Kidney (tissue), 14 donors: ENCODE data around the gene WDR46. TPM values are rescaled to one million over a fixed set of nuclear protein-coding genes. Genes with fewer than 3 reads are reported as not detected.

Source experiments
- DNase-seq, 5 donors: peaks; one replicate each; pipeline ENCODE4 v3.0.0-alpha.2; 2013 to 2020
- FAIRE-seq: peaks from 2 replicates; lab custom pipeline; 2012; peaks lifted over from hg19 to GRCh38; lab: Jason Lieb, UNC
- H3K27ac ChIP-seq, 2 donors: one replicate each; pipeline ENCODE4 v1.7.0; 2013; ENCODE audit warnings: low read depth in 2 of 2, low read length in 2 of 2, inconsistent platforms in 1 of 2
- H3K27me3 ChIP-seq: one replicate; pipeline ENCODE4 v1.7.1; 2013; ENCODE audit warnings: low read length, inconsistent platforms; ENCODE audit not compliant: control insufficient read depth, insufficient read depth
- H3K36me3 ChIP-seq, 3 donors: one replicate each; pipeline versions ENCODE4 v1.7.0 to v1.7.1; 2013; ENCODE audit warnings: low read length in 3 of 3, control low read depth in 1 of 3, inconsistent platforms in 1 of 3; ENCODE audit not compliant: insufficient read depth in 3 of 3, control insufficient read depth in 2 of 3
- H3K4me1 ChIP-seq, 3 donors: one replicate each; pipeline versions ENCODE4 v1.7.0 to v1.7.1; 2013; ENCODE audit warnings: low read length in 3 of 3, inconsistent platforms in 1 of 3, low read depth in 1 of 3; ENCODE audit not compliant: control insufficient read depth in 2 of 3, insufficient read depth in 2 of 3
- H3K4me3 ChIP-seq, 3 donors: one replicate each; pipeline versions ENCODE4 v1.7.0 to v1.8.1; 2013; ENCODE audit warnings: low read length in 3 of 3, control low read depth in 1 of 3, inconsistent platforms in 1 of 3
- H3K9ac ChIP-seq, 3 donors: one replicate each; pipeline versions ENCODE4 v1.7.0 to v1.7.1; 2013; ENCODE audit warnings: low read length in 3 of 3, control low read depth in 1 of 3, inconsistent platforms in 1 of 3
- H3K9me3 ChIP-seq, 3 donors: one replicate each; pipeline versions ENCODE4 v1.7.0 to v1.7.1; 2013; ENCODE audit warnings: low read length in 3 of 3, control low read depth in 1 of 3, inconsistent platforms in 1 of 3; ENCODE audit not compliant: control insufficient read depth in 2 of 3, insufficient read depth in 1 of 3
- CTCF ChIP-seq: IDR thresholded peaks from 3 replicates; pipeline ENCODE4 v1.5.1; 2012; ENCODE audit warnings: mild to moderate bottlenecking, moderate library complexity, borderline replicate concordance; ENCODE audit not compliant: insufficient read depth; ENCODE audit errors: extremely low read depth
- intact Hi-C: fragments of 100-400 bp; cut with DNase I; formaldehyde crosslinking; loops from one replicate; pipeline ENCODE4 v1.11.1; 2022
- polyA plus RNA-seq: library from polyadenylated mRNA; stranded (reverse); fragments of 350-450 nt; fragmentation: Illumina TruSeq; extraction: RNeasy Lipid Tissue Mini Kit (QIAGEN cat#74804); gene quantifications from one replicate; pipeline ENCODE4 v1.2.3, GENCODE V29; 2014; ENCODE audit warnings: low read depth, low replicate concordance; ENCODE audit not compliant: insufficient read depth
- total RNA-seq: library from RNA; stranded (reverse); fragmentation: NEBNext Ultra II Directional; extraction: Animal tissue kit (Norgen Biotek cat#: 25700); gene quantifications from one replicate; pipeline ENCODE4 v1.2.1, GENCODE V29; 2021
- donor health status: control.
- donor health status: control.
- donor health status: control.
- donor health status: control.
- donor health status: control.
- donor health status: DM: yes; HTN: yes; CAD: no.
- donor health status: Normal renal cell carcinoma (clear cell type).

Gene WDR46
- total and polyA plus RNA-seq, 2 donors from 2014 or later = 40.3 to 46.5 TPM

- Histone ChIP-seq H3K4me3 (no peak overlapping the region), H3K4me1 (peaks cover 6 to 35% (median 16%) of the 10 kb centered on the region in 3 donors), H3K9me3 (no peaks in the 10 kb centered on the region), H3K27me3 (no peaks in the 10 kb centered on the region), H3K36me3 (peaks cover 6 to 20% (median 13%) of the 10 kb centered on the region in 3 donors), H3K27ac (no peak overlapping the region), H3K9ac (no peak overlapping the region)
- FAIRE-seq (no peak), DNase-seq (no peak)
- no peak for TF ChIP-seq CTCF
- intact Hi-C loops = no loop called here
Observed at GRCh38 chr6:33273924-33274902, 14.8 kb downstream of the WDR46 start.

- Histone ChIP-seq H3K4me3 (peak overlapping the region in 2 of 3 donors; percentile 93 to 94), H3K27me3 (no peaks in the 10 kb centered on the region), H3K27ac (no peak overlapping the region), H3K36me3 (peaks cover 9 to 29% (median 13%) of the 10 kb centered on the region in 3 donors), H3K9me3 (no peaks in the 10 kb centered on the region), H3K9ac (peak overlapping the region in 1 of 3 donors; percentile 89), H3K4me1 (peaks cover 6 to 35% (median 16%) of the 10 kb centered on the region in 3 donors)
- FAIRE-seq (no peak), DNase-seq (no peak)
- intact Hi-C loops = no loop called here
- TF ChIP-seq CTCF = no peak
Observed at GRCh38 chr6:33273129-33273923, 15.7 kb downstream of the WDR46 start.

- Histone ChIP-seq H3K27me3 (no peaks in the 10 kb centered on the region), H3K4me3 (peak overlapping the region; percentile 84 to 94 (median 93)), H3K9me3 (no peaks in the 10 kb centered on the region), H3K9ac (peak overlapping the region; percentile 61 to 95 (median 89)), H3K36me3 (peaks cover 13 to 37% (median 20%) of the 10 kb centered on the region in 3 donors), H3K4me1 (peaks cover 6 to 31% (median 16%) of the 10 kb centered on the region in 3 donors), H3K27ac (peak overlapping the region; percentile 39 to 93)
- FAIRE-seq (no peak), DNase-seq (no peak)
- TF ChIP-seq CTCF = no peak
- intact Hi-C loops = no loop called here
Observed at GRCh38 chr6:33272275-33273128, 16.5 kb downstream of the WDR46 start.
